ENCODE measurements around the gene ITGB8. TPM values are rescaled to one million over a fixed set of nuclear protein-coding genes. Genes with fewer than 3 reads are reported as not detected.

ITGB8 gene
- polyA plus RNA-seq, 1 donor from 2014 or later, result 12.2 TPM

- no peak overlapping the region for H3K27ac ChIP-seq (ENCODE audit: low read length)
- no peak overlapping the region for H3K4me3 ChIP-seq (ENCODE audit: low read length)
- H3K9me3 ChIP-seq (ENCODE audit: low read length), result no peaks in the 10 kb centered on the region
- H3K79me2 ChIP-seq (replicated peaks; ENCODE audit: insufficient read depth, low read length), result no peaks in the 10 kb centered on the region
- H3K9ac ChIP-seq (ENCODE audit: low read length), result no peak overlapping the region
- no peak for TF ChIP-seq SMC3 (conservative IDR thresholded peaks at IDR 0.05; ENCODE audit: poor library complexity)
- TF ChIP-seq REST (IDR thresholded peaks at IDR 0.05; ENCODE audit: borderline replicate concordance), result no peak
- TF ChIP-seq TAF1 (IDR thresholded peaks at IDR 0.05; ENCODE audit: low read depth), result no peak
- no peak for TF ChIP-seq RAD21 (conservative IDR thresholded peaks at IDR 0.05)
- no peak for TF ChIP-seq MXI1 (conservative IDR thresholded peaks at IDR 0.05; ENCODE audit: poor library complexity, severe bottlenecking)
- TF ChIP-seq EP300 (conservative IDR thresholded peaks at IDR 0.05; ENCODE audit: poor library complexity, severe bottlenecking), result no peak
- no peak for TF ChIP-seq POLR2AphosphoS5 (IDR thresholded peaks at IDR 0.05)
- TF ChIP-seq EZH2 (IDR thresholded peaks at IDR 0.05; ENCODE audit: borderline replicate concordance, insufficient read depth, low read length, poor library complexity, severe bottlenecking), result no peak
- TF ChIP-seq CTCF (IDR thresholded peaks at IDR 0.05; ENCODE audit: poor library complexity, severe bottlenecking), result no peak
- no peaks in the 10 kb centered on the region for H3K36me3 ChIP-seq (ENCODE audit: insufficient read depth, low read length)
- no peaks in the 10 kb centered on the region for H4K20me1 ChIP-seq (ENCODE audit: insufficient read depth)
- no peaks in the 10 kb centered on the region for H3K27me3 ChIP-seq (ENCODE audit: insufficient read depth, low read depth, low read length)
- H3K9me2 ChIP-seq (ENCODE audit: insufficient read depth, low read length), result no peaks in the 10 kb centered on the region
- H3K4me2 ChIP-seq (ENCODE audit: low read length), result no peak overlapping the region
- H3F3A ChIP-seq (ENCODE audit: insufficient read depth, low read length, poor library complexity, severe bottlenecking), result no peaks in the 10 kb centered on the region
- H2AFZ ChIP-seq (ENCODE audit: low read depth, low read length), result no peak overlapping the region
Measured at GRCh38 chr7:20439416-20440185, 108.9 kb downstream of the ITGB8 start.

- H3K9me3 ChIP-seq (ENCODE audit: low read length), result no peaks in the 10 kb centered on the region
- no peak overlapping the region for H2AFZ ChIP-seq (ENCODE audit: low read depth, low read length)
- H3K4me3 ChIP-seq (ENCODE audit: low read length), result no peak overlapping the region
- H3K4me2 ChIP-seq (ENCODE audit: low read length), result no peak overlapping the region
- H3K27me3 ChIP-seq (ENCODE audit: insufficient read depth, low read depth, low read length), result no peaks in the 10 kb centered on the region
- no peaks in the 10 kb centered on the region for H3K36me3 ChIP-seq (ENCODE audit: insufficient read depth, low read length)
- no peaks in the 10 kb centered on the region for H3F3A ChIP-seq (ENCODE audit: insufficient read depth, low read length, poor library complexity, severe bottlenecking)
- no peaks in the 10 kb centered on the region for H4K20me1 ChIP-seq (ENCODE audit: insufficient read depth)
- no peaks in the 10 kb centered on the region for H3K9me2 ChIP-seq (ENCODE audit: insufficient read depth, low read length)
- TF ChIP-seq CTCF (IDR thresholded peaks at IDR 0.05; ENCODE audit: poor library complexity, severe bottlenecking), result no peak
- no peak for TF ChIP-seq REST (IDR thresholded peaks at IDR 0.05; ENCODE audit: borderline replicate concordance)
- TF ChIP-seq RAD21 (conservative IDR thresholded peaks at IDR 0.05), result no peak
- TF ChIP-seq MXI1 (conservative IDR thresholded peaks at IDR 0.05; ENCODE audit: poor library complexity, severe bottlenecking), result no peak
- no peak overlapping the region for H3K9ac ChIP-seq (ENCODE audit: low read length)
- no peak overlapping the region for H3K27ac ChIP-seq (ENCODE audit: low read length)
- no peaks in the 10 kb centered on the region for H3K79me2 ChIP-seq (replicated peaks; ENCODE audit: insufficient read depth, low read length)
Measured at GRCh38 chr7:20440472-20441105, 109.9 kb downstream of the ITGB8 start.
